CD4-positive, alpha-beta T cell (primary cell): ENCODE measurements around the gene GNAO1. TPM values are rescaled to one million over a fixed set of nuclear protein-coding genes. Genes with fewer than 3 reads are reported as not detected.
A peak's percentile ranks its signal among the peaks of the same experiment; 100 is the strongest.

ENCODE experiments used
- ATAC-seq: fragments of 200-7000 bp; cut with Tn5 transposase; one replicate; pipeline ENCODE4 v1.10.0; 2022; ENCODE audit warnings: mild to moderate bottlenecking; ENCODE audit not compliant: poor library complexity
- CTCF ChIA-PET: fragments of 350-600 bp; sonication (Branson Sonifier 250); formaldehyde crosslinking; loops from one replicate; lab custom pipeline; 2021; ENCODE audit warnings: antibody characterized with exemption, inconsistent platforms; lab: Charles Lee
- POLR2A ChIA-PET: fragments of 350-600 bp; sonication (Branson Sonifier 250); formaldehyde crosslinking; loops from one replicate; lab custom pipeline; 2021; ENCODE audit warnings: antibody characterized with exemption, inconsistent platforms; lab: Charles Lee
- DNase-seq, 14 experiments: peaks; one replicate each; pipeline ENCODE4 v3.0.0-alpha.2; 2013 to 2020; ENCODE audit warnings: mixed read lengths in 2 of 14
- H3K27ac ChIP-seq, 2 donors: one replicate each; pipeline versions ENCODE4 v1.5.1 to v1.7.0; 2013; ENCODE audit warnings: low read length in 2 of 2, low read depth in 1 of 2, mild to moderate bottlenecking in 1 of 2
- H3K27me3 ChIP-seq, 2 experiments: 1 replicate in 1 of 2; 2 replicates in 1 of 2; pipeline versions ENCODE4 v1.6.1 to v1.7.0; 2013; ENCODE audit warnings: low read length in 2 of 2, control low read depth in 1 of 2, mild to moderate bottlenecking in 1 of 2, moderate library complexity in 1 of 2; ENCODE audit not compliant: insufficient read depth in 2 of 2, control insufficient read depth in 1 of 2
- H3K36me3 ChIP-seq: one replicate; pipeline ENCODE4 v1.6.1; 2013; ENCODE audit warnings: low read length, control low read depth; ENCODE audit not compliant: insufficient read depth
- H3K4me1 ChIP-seq: one replicate; pipeline ENCODE4 v1.6.1; 2013; ENCODE audit warnings: low read length, control low read depth; ENCODE audit not compliant: insufficient read depth
- H3K4me3 ChIP-seq: one replicate; pipeline ENCODE4 v1.5.1; 2013; ENCODE audit warnings: mild to moderate bottlenecking, low read length, moderate library complexity
- H3K9me3 ChIP-seq, 2 experiments: 1 replicate in 1 of 2; 2 replicates in 1 of 2; pipeline versions ENCODE4 v1.6.1 to v1.7.0; 2013; ENCODE audit warnings: low read length in 2 of 2, mild to moderate bottlenecking in 2 of 2, control low read depth in 1 of 2, moderate library complexity in 1 of 2; ENCODE audit not compliant: control insufficient read depth in 1 of 2, insufficient read depth in 1 of 2
- H3K27ac Mint-ChIP-seq: one replicate; pipeline ENCODE4 v1.8.0; 2020; ENCODE audit warnings: mixed read lengths
- H3K27me3 Mint-ChIP-seq: one replicate; pipeline ENCODE4 v1.8.0; 2021; ENCODE audit warnings: mixed read lengths
- H3K36me3 Mint-ChIP-seq: one replicate; pipeline ENCODE4 v1.8.0; 2021; ENCODE audit warnings: low read depth, mixed read lengths
- H3K4me1 Mint-ChIP-seq: one replicate; pipeline ENCODE4 v1.8.0; 2021; ENCODE audit warnings: low read depth, mixed read lengths
- H3K4me3 Mint-ChIP-seq: one replicate; pipeline ENCODE4 v1.8.0; 2020; ENCODE audit warnings: mild to moderate bottlenecking, mixed read lengths
- H3K9me3 Mint-ChIP-seq: one replicate; pipeline ENCODE4 v1.8.0; 2020; ENCODE audit warnings: mixed read lengths
- CTCF ChIP-seq: fragments of 200-600 bp; IDR thresholded peaks from one replicate; pipeline ENCODE4 v1.8.0; 2022; ENCODE audit warnings: antibody characterized with exemption, mild to moderate bottlenecking
- intact Hi-C, 2 experiments: fragments of 100-400 bp; cut with DNase I in 1 of 2; cut with micrococcal nuclease in 1 of 2; formaldehyde crosslinking; loops; one replicate each; pipeline versions ENCODE4 v1.15.1 to v1.9.0; 2023 to 2025; cut with DNase I, micrococcal nuclease
- total RNA-seq, 174 experiments: library from RNA in 2 of 174; stranded (reverse) in 2 of 174; gene quantifications; one replicate each; pipeline ENCODE4 v1.2.3 and lab custom pipeline; 2021 to 2026

GNAO1 gene
- total RNA-seq, 2 experiments from 2014 or later = 7.3 to 7.9 TPM

- no peaks in the 10 kb centered on the region for H3K27me3 Mint-ChIP-seq
These were observed 31.2 kb downstream of the GNAO1 start for GRCh38 chr16:56222474-56222997.

DNA sequence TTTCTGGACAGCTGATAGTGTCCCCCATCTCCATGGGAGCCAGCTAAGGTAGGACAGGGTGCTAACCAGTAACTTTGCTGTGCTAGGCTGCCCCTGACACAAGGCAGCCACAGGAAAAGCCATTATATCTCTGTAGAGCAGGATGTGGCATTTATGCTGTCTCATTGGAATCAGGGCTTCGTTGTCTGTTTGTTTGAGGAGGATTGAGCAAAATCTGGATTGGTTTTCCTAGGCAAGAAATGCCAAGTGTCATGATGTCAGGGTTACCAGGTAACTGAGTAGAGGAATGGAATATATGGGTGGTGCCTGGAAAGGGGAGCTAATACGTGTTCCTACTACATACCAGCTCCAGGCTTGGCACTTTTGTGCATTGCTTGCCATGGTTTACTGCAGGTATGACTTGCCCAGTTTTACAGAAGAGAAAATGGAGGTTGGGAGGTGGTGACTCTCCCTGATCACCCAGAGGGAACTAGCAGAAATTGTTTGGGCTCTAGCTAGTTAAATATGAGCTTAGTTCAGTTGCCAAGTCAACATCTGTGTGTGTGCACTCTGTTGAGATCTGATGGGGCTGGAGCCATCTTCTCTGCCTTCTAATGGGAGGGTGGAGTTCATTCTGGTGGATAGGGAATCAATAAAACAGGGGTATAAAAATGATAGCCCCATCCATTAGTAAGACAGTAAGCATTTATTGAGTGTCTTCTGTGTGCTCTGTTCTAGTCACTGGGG, 33.9 kb downstream of the GNAO1 start:
- H3K36me3 ChIP-seq = no peaks in the 10 kb centered on the region
- Mint-ChIP-seq H3K4me3 (no peak overlapping the region), H3K9me3 (no peaks in the 10 kb centered on the region), H3K4me1 (peaks cover 32% of the 10 kb centered on the region), H3K27me3 (no peaks in the 10 kb centered on the region), H3K36me3 (no peaks in the 10 kb centered on the region), H3K27ac (no peak overlapping the region)
- no peaks in the 10 kb centered on the region for H3K9me3 ChIP-seq
- no peak overlapping the region for H3K27ac ChIP-seq
- ATAC-seq = no peak
- ChIA-PET CTCF (interaction anchor here (1.4 kb wide), 1 partner anchor 23 kb away, joined by 4 read pairs; no protein-coding TSS in a partner anchor), POLR2A (no interaction called here)
- peak in 1 of 14 experiments; percentile 25 for DNase-seq
- intact Hi-C loops = no loop called here
- H3K27me3 ChIP-seq = no peaks in the 10 kb centered on the region
- H3K4me3 ChIP-seq = no peak overlapping the region
- H3K4me1 ChIP-seq = peaks cover 40% of the 10 kb centered on the region
- no peak for TF ChIP-seq CTCF

More at GRCh38 chr16:56222474-56222997, 31.2 kb downstream of the GNAO1 start:
- H3K27ac ChIP-seq = no peak overlapping the region
- peaks cover 34% of the 10 kb centered on the region for H3K4me1 ChIP-seq
- no peak for TF ChIP-seq CTCF
- ATAC-seq = no peak
- no peaks in the 10 kb centered on the region for H3K36me3 Mint-ChIP-seq
- no peak overlapping the region for H3K27ac Mint-ChIP-seq
- ChIA-PET CTCF (no interaction called here), POLR2A (no interaction called here)
- no peaks in the 10 kb centered on the region for H3K9me3 ChIP-seq
- H3K4me3 ChIP-seq = no peak overlapping the region
- intact Hi-C loops = no loop called here
- peaks cover 0 to 2% of the 10 kb centered on the region in 2 experiments for H3K27me3 ChIP-seq
- H3K36me3 ChIP-seq = no peaks in the 10 kb centered on the region
- no peak for DNase-seq
- no peaks in the 10 kb centered on the region for H3K9me3 Mint-ChIP-seq
- peaks cover 28% of the 10 kb centered on the region for H3K4me1 Mint-ChIP-seq
- no peak overlapping the region for H3K4me3 Mint-ChIP-seq

GRCh38 chr16:56226187-56226586, 34.9 kb downstream of the GNAO1 start:
- no peaks in the 10 kb centered on the region for H3K36me3 Mint-ChIP-seq
- no peaks in the 10 kb centered on the region for H3K9me3 Mint-ChIP-seq
- H3K4me1 ChIP-seq = peaks cover 40% of the 10 kb centered on the region
- peak overlapping the region; percentile 2 for H3K27ac Mint-ChIP-seq
- H3K4me3 Mint-ChIP-seq = no peak overlapping the region
- H3K36me3 ChIP-seq = no peaks in the 10 kb centered on the region
- H3K9me3 ChIP-seq = no peaks in the 10 kb centered on the region
- POLR2A ChIA-PET = no interaction called here
- DNase-seq (no peak), ATAC-seq (no peak)
- peaks cover 32% of the 10 kb centered on the region for H3K4me1 Mint-ChIP-seq
- no peak overlapping the region for H3K27ac ChIP-seq
- no peak overlapping the region for H3K4me3 ChIP-seq
- CTCF ChIA-PET = no interaction called here
- H3K27me3 Mint-ChIP-seq = no peaks in the 10 kb centered on the region
- TF ChIP-seq CTCF = no peak
- no peaks in the 10 kb centered on the region for H3K27me3 ChIP-seq
- intact Hi-C loops = no loop called here
